GM23338 (cell line): Measurements from ENCODE around the gene ARHGAP11B.
A peak's percentile ranks its signal among the peaks of the same experiment; 100 is the strongest.
"Not testable (repeated sequence)": the region's sequence is repeated elsewhere in the genome, so short reads cannot be mapped to it uniquely, and the experiment has no call there.

ENCODE experiments used
- ATAC-seq: fragments of 200-7000 bp; cut with Tn5 transposase; 3 replicates; pipeline ENCODE4 v1.9.1; 2020
- DNase-seq: peaks from one replicate; pipeline ENCODE4 v3.0.0-alpha.2; 2015; ENCODE audit warnings: low spot score
- H2AFZ ChIP-seq: fragments of 200-600 bp; sonication (generic); 2 replicates; pipeline ENCODE4 v1.8.0; 2016; ENCODE audit warnings: antibody characterized with exemption, mild to moderate bottlenecking, moderate library complexity
- H3F3A ChIP-seq: fragments of 200-600 bp; sonication (generic); replicated peaks from 2 replicates; pipeline ENCODE4 v1.8.0; 2017; ENCODE audit warnings: antibody characterized with exemption, mixed run types, low read depth
- H3K27ac ChIP-seq: fragments of 200-600 bp; sonication (generic); 2 replicates; pipeline ENCODE4 v1.6.1; 2016; ENCODE audit warnings: low read depth
- H3K27me3 ChIP-seq: fragments of 200-600 bp; sonication (generic); 2 replicates; pipeline ENCODE4 v1.8.0; 2016; ENCODE audit warnings: mild to moderate bottlenecking, mixed run types, moderate library complexity; ENCODE audit not compliant: insufficient read depth
- H3K36me3 ChIP-seq: fragments of 200-600 bp; sonication (generic); 2 replicates; pipeline ENCODE4 v1.8.0; 2016; ENCODE audit warnings: mild to moderate bottlenecking; ENCODE audit not compliant: insufficient read depth
- H3K4me1 ChIP-seq: fragments of 200-600 bp; sonication (generic); 2 replicates; pipeline ENCODE4 v1.8.0; 2016; ENCODE audit warnings: mild to moderate bottlenecking, moderate library complexity; ENCODE audit not compliant: insufficient read depth
- H3K4me2 ChIP-seq: fragments of 200-600 bp; sonication (generic); 2 replicates; pipeline ENCODE4 v1.7.1; 2017; ENCODE audit warnings: mixed run types
- H3K4me3 ChIP-seq: fragments of 200-600 bp; sonication (generic); 2 replicates; pipeline ENCODE4 v1.6.1; 2016; ENCODE audit warnings: mixed run types
- H3K79me2 ChIP-seq: fragments of 200-600 bp; sonication (generic); replicated peaks from 2 replicates; pipeline ENCODE4 v1.8.0; 2017; ENCODE audit warnings: mild to moderate bottlenecking; ENCODE audit not compliant: insufficient read depth
- H3K9me2 ChIP-seq: fragments of 200-600 bp; sonication (generic); 2 replicates; pipeline ENCODE4 v1.8.0; 2017; ENCODE audit not compliant: insufficient read depth
- H4K20me1 ChIP-seq: fragments of 200-600 bp; sonication (generic); replicated peaks from 2 replicates; pipeline ENCODE4 v1.8.0; 2017; ENCODE audit warnings: mild to moderate bottlenecking; ENCODE audit not compliant: insufficient read depth
- H3K27ac Mint-ChIP-seq: 2 replicates; pipeline ENCODE4 v1.8.0; 2020; ENCODE audit warnings: inconsistent platforms, mild to moderate bottlenecking, moderate library complexity, mixed read lengths
- H3K27me3 Mint-ChIP-seq: 3 replicates; pipeline ENCODE4 v1.8.0; 2022; ENCODE audit warnings: low read depth, mild to moderate bottlenecking, moderate library complexity, mixed read lengths, inconsistent platforms; ENCODE audit not compliant: insufficient read depth, poor library complexity
- H3K36me3 Mint-ChIP-seq: 3 replicates; pipeline ENCODE4 v1.8.0; 2021; ENCODE audit warnings: low read depth, mild to moderate bottlenecking, inconsistent platforms, moderate library complexity, mixed read lengths
- H3K4me1 Mint-ChIP-seq: 3 replicates; pipeline ENCODE4 v1.8.0; 2020; ENCODE audit warnings: mild to moderate bottlenecking, inconsistent platforms, mixed read lengths
- H3K4me3 Mint-ChIP-seq: 3 replicates; pipeline ENCODE4 v1.8.0; 2021; ENCODE audit warnings: moderate library complexity, mild to moderate bottlenecking, inconsistent platforms, mixed read lengths
- H3K9me3 Mint-ChIP-seq: 3 replicates; pipeline ENCODE4 v1.8.0; 2020; ENCODE audit warnings: moderate library complexity, mild to moderate bottlenecking, inconsistent platforms, mixed read lengths
- CTCF ChIP-seq, 2 experiments: fragments of 200-600 bp in 1 of 2; sonication (generic) in 1 of 2; conservative IDR thresholded peaks; 2 replicates each; pipeline versions ENCODE4 v1.5.1 to v1.6.1; 2016 to 2017; ENCODE audit warnings: antibody characterized with exemption in 2 of 2, low read depth in 2 of 2, mild to moderate bottlenecking in 2 of 2, moderate library complexity in 1 of 2
- POLR2AphosphoS5 ChIP-seq: IDR thresholded peaks from 2 replicates; pipeline ENCODE4 v1.6.1; 2016; ENCODE audit warnings: antibody characterized with exemption, low read depth
- long read RNA-seq: library from polyadenylated mRNA; unstranded; transcript quantifications from one replicate; pipeline ENCODE4 v2.0.0, GENCODE V29; 2020; ENCODE audit not compliant: unreplicated experiment

ARHGAP11B gene
- long read RNA-seq, partial matches to known transcripts: 4 of 5 reads
- long read RNA-seq, other reads (novel, unspliced or antisense): 1 of 5 reads

- H3K27ac Mint-ChIP-seq: peak within 1 kb of the TSS; percentile 95
- H4K20me1 ChIP-seq, H3K9me3 Mint-ChIP-seq, H3K36me3 ChIP-seq, H3K27me3 ChIP-seq, H3K4me1 ChIP-seq, H3K4me1 Mint-ChIP-seq, H3K9me2 ChIP-seq, H2AFZ ChIP-seq, H3F3A ChIP-seq, H3K27me3 Mint-ChIP-seq, H3K36me3 Mint-ChIP-seq: not testable (repeated sequence)
- DNase-seq (peak; percentile 99), ATAC-seq (peak; percentile 93)
- peak within 1 kb of the TSS; percentile 98 for H3K4me3 Mint-ChIP-seq
- Histone ChIP-seq H3K4me3 (peak within 1 kb of the TSS; percentile 94), H3K27ac (peak within 1 kb of the TSS; percentile 96), H3K79me2 (peaks cover 51% of the 10 kb centered on the region), H3K4me2 (peak within 1 kb of the TSS; percentile 56)
- TF ChIP-seq POLR2AphosphoS5: peak; percentile 55; the same call in 1 of the 2 replicates
Observed at GRCh38 chr15:30625436-30626193, at the start of gene ARHGAP11B. Gene ARHGAP11B, plus strand, starts transcription at chr15:30626128.

GRCh38 chr15:30579394-30579970 is 46.4 kb upstream of the ARHGAP11B start:
- not testable (repeated sequence) for H3K9me3 Mint-ChIP-seq, H3K79me2 ChIP-seq, H3K27me3 ChIP-seq, H3K4me3 ChIP-seq, H3K4me1 Mint-ChIP-seq, ATAC-seq, H3K4me2 ChIP-seq, H3K4me3 Mint-ChIP-seq, H3K27ac ChIP-seq, H3K9me2 ChIP-seq, H3K27ac Mint-ChIP-seq, H3K36me3 ChIP-seq, DNase-seq, H4K20me1 ChIP-seq, H3K36me3 Mint-ChIP-seq, H3F3A ChIP-seq, H3K27me3 Mint-ChIP-seq, H2AFZ ChIP-seq, H3K4me1 ChIP-seq

- not testable (repeated sequence) for DNase-seq, H3K27ac Mint-ChIP-seq, ATAC-seq, H3K36me3 ChIP-seq, H3K9me3 Mint-ChIP-seq, H3K79me2 ChIP-seq, H3K4me1 ChIP-seq, H3K4me2 ChIP-seq, H3K27me3 Mint-ChIP-seq, H3K36me3 Mint-ChIP-seq, H3K4me3 Mint-ChIP-seq, H3K9me2 ChIP-seq, H3K27me3 ChIP-seq, H3K4me1 Mint-ChIP-seq, H4K20me1 ChIP-seq, H3K27ac ChIP-seq, H2AFZ ChIP-seq, H3F3A ChIP-seq, H3K4me3 ChIP-seq
Observed at GRCh38 chr15:30580716-30581115, 45.2 kb upstream of the ARHGAP11B start.

- H3F3A ChIP-seq, H3K36me3 Mint-ChIP-seq, H3K9me2 ChIP-seq, DNase-seq, H3K27ac Mint-ChIP-seq, H3K4me3 Mint-ChIP-seq, H3K4me1 Mint-ChIP-seq, H3K4me1 ChIP-seq, H3K27me3 Mint-ChIP-seq, H4K20me1 ChIP-seq, H3K27ac ChIP-seq, H3K79me2 ChIP-seq, H3K9me3 Mint-ChIP-seq, ATAC-seq, H3K4me2 ChIP-seq, H3K36me3 ChIP-seq, H3K4me3 ChIP-seq, H3K27me3 ChIP-seq, H2AFZ ChIP-seq: not testable (repeated sequence)
- peak in 1 of 2 experiments; percentile 51; a peak in 2 of 4 replicates for TF ChIP-seq CTCF (conservative IDR thresholded peaks at IDR 0.05; ENCODE audit: low read depth in 2 of 2)
Observed at GRCh38 chr15:30598953-30599352, 27.0 kb upstream of the ARHGAP11B start.

- H3K9me2 ChIP-seq, H3K9me3 Mint-ChIP-seq, H3K4me2 ChIP-seq, H3K36me3 ChIP-seq, ATAC-seq, H3K4me3 Mint-ChIP-seq, H3K27ac ChIP-seq, H4K20me1 ChIP-seq, H3K4me3 ChIP-seq, H3K27me3 Mint-ChIP-seq, H3K27me3 ChIP-seq, H3K4me1 ChIP-seq, H3K27ac Mint-ChIP-seq, H3F3A ChIP-seq, H3K36me3 Mint-ChIP-seq, H2AFZ ChIP-seq, H3K4me1 Mint-ChIP-seq, H3K79me2 ChIP-seq: not testable (repeated sequence)
- DNase-seq: peak; percentile 41
Observed at GRCh38 chr15:30603796-30604195, 22.1 kb upstream of the ARHGAP11B start, which contains the start of gene GOLGA8H. Gene GOLGA8H, plus strand, starts transcription at chr15:30604028. Its CDS starts 98 bp downstream, at chr15:30604126.

- not testable (repeated sequence) for H2AFZ ChIP-seq, H3K36me3 Mint-ChIP-seq, H3K4me2 ChIP-seq, H3K4me1 ChIP-seq, H3F3A ChIP-seq, H3K9me2 ChIP-seq, H3K4me3 ChIP-seq, H4K20me1 ChIP-seq, ATAC-seq, H3K79me2 ChIP-seq, H3K4me3 Mint-ChIP-seq, H3K27ac ChIP-seq, H3K27ac Mint-ChIP-seq, DNase-seq, H3K27me3 ChIP-seq, H3K27me3 Mint-ChIP-seq, H3K9me3 Mint-ChIP-seq, H3K36me3 ChIP-seq, H3K4me1 Mint-ChIP-seq
Observed at GRCh38 chr15:30612271-30612670, 13.7 kb upstream of the ARHGAP11B start.
